Measurements from ENCODE around the gene NTPCR.

- TF ChIP-seq, protein P1, sequence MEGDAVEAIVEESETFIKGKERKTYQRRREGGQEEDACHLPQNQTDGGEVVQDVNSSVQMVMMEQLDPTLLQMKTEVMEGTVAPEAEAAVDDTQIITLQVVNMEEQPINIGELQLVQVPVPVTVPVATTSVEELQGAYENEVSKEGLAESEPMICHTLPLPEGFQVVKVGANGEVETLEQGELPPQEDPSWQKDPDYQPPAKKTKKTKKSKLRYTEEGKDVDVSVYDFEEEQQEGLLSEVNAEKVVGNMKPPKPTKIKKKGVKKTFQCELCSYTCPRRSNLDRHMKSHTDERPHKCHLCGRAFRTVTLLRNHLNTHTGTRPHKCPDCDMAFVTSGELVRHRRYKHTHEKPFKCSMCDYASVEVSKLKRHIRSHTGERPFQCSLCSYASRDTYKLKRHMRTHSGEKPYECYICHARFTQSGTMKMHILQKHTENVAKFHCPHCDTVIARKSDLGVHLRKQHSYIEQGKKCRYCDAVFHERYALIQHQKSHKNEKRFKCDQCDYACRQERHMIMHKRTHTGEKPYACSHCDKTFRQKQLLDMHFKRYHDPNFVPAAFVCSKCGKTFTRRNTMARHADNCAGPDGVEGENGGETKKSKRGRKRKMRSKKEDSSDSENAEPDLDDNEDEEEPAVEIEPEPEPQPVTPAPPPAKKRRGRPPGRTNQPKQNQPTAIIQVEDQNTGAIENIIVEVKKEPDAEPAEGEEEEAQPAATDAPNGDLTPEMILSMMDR (IDR thresholded peaks at IDR 0.05; ENCODE audit: borderline replicate concordance, extremely low read depth, low read length, poor library complexity, severe bottlenecking) = no peak
- no peak for TF ChIP-seq EZH2 (IDR thresholded peaks at IDR 0.05; ENCODE audit: borderline replicate concordance, low read depth, low read length, severe bottlenecking)
Measured at GRCh38 chr1:232983817-232984567, 33.6 kb downstream of the NTPCR start.

Measured in DND-41 (cell line).